Stimulated activated naive CD8-positive, alpha-beta T cell treated with anti-CD3 and anti-CD28 coated beads, Interleukin-15, Interleukin-2, amounts not matched to agents 100 ng/mL and 50 ng/mL, for 24 hours (primary cell): Measurements from ENCODE around the gene ATXN7L1.

ENCODE experiments used
- H3K27ac Mint-ChIP-seq: one replicate; pipeline ENCODE4 v1.8.0; 2021; ENCODE audit warnings: mild to moderate bottlenecking, mixed read lengths
- H3K27me3 Mint-ChIP-seq: one replicate; pipeline ENCODE4 v1.8.0; 2021; ENCODE audit warnings: mixed read lengths
- H3K36me3 Mint-ChIP-seq: one replicate; pipeline ENCODE4 v1.8.0; 2021; ENCODE audit warnings: low read depth, mixed read lengths
- H3K4me1 Mint-ChIP-seq: one replicate; pipeline ENCODE4 v1.8.0; 2021; ENCODE audit warnings: low read depth, mixed read lengths
- H3K4me3 Mint-ChIP-seq: one replicate; pipeline ENCODE4 v1.8.0; 2021; ENCODE audit warnings: mild to moderate bottlenecking, mixed read lengths
- H3K9me3 Mint-ChIP-seq: one replicate; pipeline ENCODE4 v1.8.0; 2021; ENCODE audit warnings: mixed read lengths

Gene ATXN7L1

GRCh38 chr7:105830405-105831301, 45.7 kb downstream of the ATXN7L1 start:
- no peak overlapping the region for H3K4me3 Mint-ChIP-seq
- H3K27me3 Mint-ChIP-seq = no peaks in the 10 kb centered on the region
- no peaks in the 10 kb centered on the region for H3K36me3 Mint-ChIP-seq
- no peaks in the 10 kb centered on the region for H3K9me3 Mint-ChIP-seq
- H3K27ac Mint-ChIP-seq = no peak overlapping the region
- peaks cover 5% of the 10 kb centered on the region for H3K4me1 Mint-ChIP-seq

- Mint-ChIP-seq H3K4me3 (no peak overlapping the region), H3K4me1 (peaks cover 5% of the 10 kb centered on the region), H3K9me3 (peaks cover 5% of the 10 kb centered on the region), H3K36me3 (peaks cover 3% of the 10 kb centered on the region), H3K27ac (no peak overlapping the region), H3K27me3 (no peaks in the 10 kb centered on the region)
Measured at GRCh38 chr7:105829681-105830322, 46.6 kb downstream of the ATXN7L1 start.

- H3K27me3 Mint-ChIP-seq = no peaks in the 10 kb centered on the region
- H3K4me3 Mint-ChIP-seq = no peak overlapping the region
- peaks cover 5% of the 10 kb centered on the region for H3K4me1 Mint-ChIP-seq
Measured at GRCh38 chr7:105828141-105828540, 48.3 kb downstream of the ATXN7L1 start.

GRCh38 chr7:105827151-105827875, 49.1 kb downstream of the ATXN7L1 start:
- no peaks in the 10 kb centered on the region for H3K27me3 Mint-ChIP-seq
- no peak overlapping the region for H3K27ac Mint-ChIP-seq
- peaks cover 9% of the 10 kb centered on the region for H3K36me3 Mint-ChIP-seq

More at GRCh38 chr7:105828141-105828540, 48.3 kb downstream of the ATXN7L1 start:
- peaks cover 11% of the 10 kb centered on the region for H3K9me3 Mint-ChIP-seq
- no peak overlapping the region for H3K27ac Mint-ChIP-seq
- peaks cover 9% of the 10 kb centered on the region for H3K36me3 Mint-ChIP-seq

GRCh38 chr7:105826143-105826542, 50.3 kb downstream of the ATXN7L1 start:
- no peak overlapping the region for H3K27ac Mint-ChIP-seq
- H3K27me3 Mint-ChIP-seq = no peaks in the 10 kb centered on the region
- peaks cover 10% of the 10 kb centered on the region for H3K4me1 Mint-ChIP-seq
- peaks cover 11% of the 10 kb centered on the region for H3K9me3 Mint-ChIP-seq
- H3K36me3 Mint-ChIP-seq = peaks cover 9% of the 10 kb centered on the region
- no peak overlapping the region for H3K4me3 Mint-ChIP-seq

More at GRCh38 chr7:105827151-105827875, 49.1 kb downstream of the ATXN7L1 start:
- peaks cover 11% of the 10 kb centered on the region for H3K9me3 Mint-ChIP-seq
- H3K4me3 Mint-ChIP-seq = no peak overlapping the region
- no peaks in the 10 kb centered on the region for H3K4me1 Mint-ChIP-seq

GRCh38 chr7:105825371-105825770, 51.0 kb downstream of the ATXN7L1 start:
- H3K9me3 Mint-ChIP-seq = peaks cover 11% of the 10 kb centered on the region
- no peak overlapping the region for H3K4me3 Mint-ChIP-seq
- peaks cover 10% of the 10 kb centered on the region for H3K4me1 Mint-ChIP-seq
- peaks cover 9% of the 10 kb centered on the region for H3K36me3 Mint-ChIP-seq
- no peaks in the 10 kb centered on the region for H3K27me3 Mint-ChIP-seq
- no peak overlapping the region for H3K27ac Mint-ChIP-seq

- H3K36me3 Mint-ChIP-seq = peaks cover 9% of the 10 kb centered on the region
- peaks cover 11% of the 10 kb centered on the region for H3K9me3 Mint-ChIP-seq
- H3K27me3 Mint-ChIP-seq = no peaks in the 10 kb centered on the region
- H3K4me3 Mint-ChIP-seq = no peak overlapping the region
- peaks cover 10% of the 10 kb centered on the region for H3K4me1 Mint-ChIP-seq
- no peak overlapping the region for H3K27ac Mint-ChIP-seq
Measured at GRCh38 chr7:105822806-105823205, 53.6 kb downstream of the ATXN7L1 start.

- Mint-ChIP-seq H3K36me3 (peaks cover 9% of the 10 kb centered on the region), H3K27ac (no peak overlapping the region), H3K4me1 (peaks cover 10% of the 10 kb centered on the region), H3K27me3 (no peaks in the 10 kb centered on the region), H3K4me3 (no peak overlapping the region), H3K9me3 (peaks cover 11% of the 10 kb centered on the region)
Measured at GRCh38 chr7:105821527-105821926, 54.9 kb downstream of the ATXN7L1 start.

GRCh38 chr7:105820363-105821066, 55.9 kb downstream of the ATXN7L1 start:
- H3K4me3 Mint-ChIP-seq = no peak overlapping the region
- H3K9me3 Mint-ChIP-seq = peaks cover 11% of the 10 kb centered on the region
- H3K27me3 Mint-ChIP-seq = no peaks in the 10 kb centered on the region
- H3K27ac Mint-ChIP-seq = no peak overlapping the region
- peaks cover 9% of the 10 kb centered on the region for H3K36me3 Mint-ChIP-seq
- peaks cover 10% of the 10 kb centered on the region for H3K4me1 Mint-ChIP-seq

- Mint-ChIP-seq H3K27ac (no peak overlapping the region), H3K9me3 (peaks cover 5% of the 10 kb centered on the region), H3K27me3 (no peaks in the 10 kb centered on the region), H3K36me3 (peaks cover 5% of the 10 kb centered on the region), H3K4me3 (no peak overlapping the region), H3K4me1 (peaks cover 10% of the 10 kb centered on the region)
Measured at GRCh38 chr7:105819559-105819958, 56.8 kb downstream of the ATXN7L1 start.

- Mint-ChIP-seq H3K36me3 (no peaks in the 10 kb centered on the region), H3K4me1 (peaks cover 10% of the 10 kb centered on the region), H3K27ac (no peak overlapping the region), H3K27me3 (no peaks in the 10 kb centered on the region), H3K4me3 (no peak overlapping the region), H3K9me3 (no peaks in the 10 kb centered on the region)
Measured at GRCh38 chr7:105816954-105817615, 59.3 kb downstream of the ATXN7L1 start.

GRCh38 chr7:105816266-105816843, 60.0 kb downstream of the ATXN7L1 start:
- no peaks in the 10 kb centered on the region for H3K36me3 Mint-ChIP-seq

GRCh38 chr7:105815576-105815975, 60.8 kb downstream of the ATXN7L1 start:
- no peak overlapping the region for H3K27ac Mint-ChIP-seq
- no peaks in the 10 kb centered on the region for H3K36me3 Mint-ChIP-seq
- no peaks in the 10 kb centered on the region for H3K9me3 Mint-ChIP-seq
- peaks cover 8% of the 10 kb centered on the region for H3K4me1 Mint-ChIP-seq
- no peak overlapping the region for H3K4me3 Mint-ChIP-seq
- H3K27me3 Mint-ChIP-seq = no peaks in the 10 kb centered on the region

More at GRCh38 chr7:105816266-105816843, 60.0 kb downstream of the ATXN7L1 start:
- Mint-ChIP-seq H3K27ac (no peak overlapping the region), H3K4me1 (peaks cover 3% of the 10 kb centered on the region), H3K27me3 (no peaks in the 10 kb centered on the region), H3K9me3 (no peaks in the 10 kb centered on the region), H3K4me3 (no peak overlapping the region)

GRCh38 chr7:105814481-105814880, 61.9 kb downstream of the ATXN7L1 start:
- H3K4me1 Mint-ChIP-seq = peaks cover 19% of the 10 kb centered on the region
- no peak overlapping the region for H3K4me3 Mint-ChIP-seq
- no peaks in the 10 kb centered on the region for H3K27me3 Mint-ChIP-seq
- no peaks in the 10 kb centered on the region for H3K9me3 Mint-ChIP-seq
- H3K27ac Mint-ChIP-seq = no peak overlapping the region
- H3K36me3 Mint-ChIP-seq = no peaks in the 10 kb centered on the region
